ENCODE data around the gene ITSN2.
A peak's percentile ranks its signal among the peaks of the same experiment; 100 is the strongest.
"Not testable (repeated sequence)": the region's sequence is repeated elsewhere in the genome, so short reads cannot be mapped to it uniquely, and the experiment has no call there.

The ITSN2 gene

GRCh38 chr2:24362253-24362652 lies 1.9 kb upstream of the ITSN2 start:
- H3K4me3 ChIP-seq (ENCODE audit: low read depth, low read length) = no peak overlapping the region
- no peak for TF ChIP-seq CTCF (IDR thresholded peaks at IDR 0.05; ENCODE audit: low read depth, low read length)

GRCh38 chr2:24360963-24361330 lies 611 bp upstream of the ITSN2 start:
- peak overlapping the region; percentile 81 for H3K4me3 ChIP-seq (ENCODE audit: low read depth, low read length)
- TF ChIP-seq CTCF (IDR thresholded peaks at IDR 0.05; ENCODE audit: low read depth, low read length) = no peak

- no peak for TF ChIP-seq CTCF (IDR thresholded peaks at IDR 0.05; ENCODE audit: low read depth, low read length)
- peak overlapping the region; percentile 81 for H3K4me3 ChIP-seq (ENCODE audit: low read depth, low read length)
These were observed 947 bp downstream of the ITSN2 start for GRCh38 chr2:24359129-24360049.

GRCh38 chr2:24357767-24358166 lies 2.6 kb downstream of the ITSN2 start:
- not testable (repeated sequence) for H3K4me3 ChIP-seq (ENCODE audit: low read depth, low read length)

- H3K4me3 ChIP-seq (ENCODE audit: low read depth, low read length) = not testable (repeated sequence)
These were observed 3.2 kb downstream of the ITSN2 start for GRCh38 chr2:24357115-24357514.

DNA sequence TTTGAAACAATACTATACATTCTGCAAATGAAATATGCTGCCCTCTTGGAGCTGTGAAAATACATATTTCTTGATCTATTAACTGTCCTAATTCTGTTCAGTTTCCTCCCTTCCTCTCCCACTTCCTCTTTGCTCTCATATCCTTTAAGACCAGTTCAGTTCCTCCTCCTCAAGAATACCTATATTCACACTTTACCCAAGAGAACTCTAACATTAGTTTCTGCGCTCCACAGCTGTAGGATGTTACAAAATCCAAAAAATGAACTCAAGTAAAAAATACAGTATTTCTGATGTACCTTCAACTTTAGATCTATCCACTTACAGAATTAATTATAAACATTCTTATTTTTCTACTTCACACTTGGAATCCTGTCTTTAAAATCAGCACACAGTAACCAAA lies 5.4 kb downstream of the ITSN2 start:
- TF ChIP-seq CTCF (IDR thresholded peaks at IDR 0.05; ENCODE audit: low read depth, low read length) = no peak
- H3K4me3 ChIP-seq (ENCODE audit: low read depth, low read length) = no peak overlapping the region

DNA sequence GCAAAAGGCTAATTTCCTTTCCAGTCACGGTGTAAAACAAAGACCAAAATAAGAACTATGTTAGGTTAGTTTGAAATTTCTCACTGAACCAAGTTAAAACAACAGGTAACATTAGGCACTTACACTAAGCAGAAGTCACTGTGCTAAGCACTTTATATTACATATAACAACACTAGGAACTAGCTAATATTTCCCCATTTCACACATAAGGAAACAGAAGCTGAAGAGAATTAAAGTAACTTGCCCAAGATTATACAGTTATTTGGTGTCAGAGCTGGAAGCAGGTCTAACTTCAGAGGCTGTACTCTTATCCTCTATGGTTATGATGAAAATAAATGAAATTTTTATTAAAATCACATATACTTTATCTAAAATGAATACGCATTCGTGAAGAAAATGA lies 5.9 kb downstream of the ITSN2 start:
- no peak overlapping the region for H3K4me3 ChIP-seq (ENCODE audit: low read depth, low read length)
- no peak for TF ChIP-seq CTCF (IDR thresholded peaks at IDR 0.05; ENCODE audit: low read depth, low read length)

GRCh38 chr2:24353973-24354372 lies 6.4 kb downstream of the ITSN2 start:
- no peak for TF ChIP-seq CTCF (IDR thresholded peaks at IDR 0.05; ENCODE audit: low read depth, low read length)
- no peak overlapping the region for H3K4me3 ChIP-seq (ENCODE audit: low read depth, low read length)
